Astrocyte (in vitro differentiated cells and primary cell): Measurements from ENCODE around the gene SLC35F1. TPM values are rescaled to one million over a fixed set of nuclear protein-coding genes. Genes with fewer than 3 reads are reported as not detected.
A peak's percentile ranks its signal among the peaks of the same experiment; 100 is the strongest.

ENCODE experiments used
- DNase-seq: peaks from one replicate; pipeline ENCODE4 v3.0.0-alpha.2; 2010; ENCODE audit warnings: low read depth
- FAIRE-seq: peaks from 2 replicates; lab custom pipeline; 2011; peaks lifted over from hg19 to GRCh38; lab: Jason Lieb, UNC
- H2AFZ ChIP-seq: 2 replicates; pipeline ENCODE4 v1.6.0; 2012; ENCODE audit warnings: low read depth, low read length, inconsistent platforms
- H3K27ac ChIP-seq: 2 replicates; pipeline ENCODE4 v1.5.1; 2011; ENCODE audit warnings: low read depth, low read length, inconsistent platforms
- H3K27me3 ChIP-seq: 2 replicates; pipeline ENCODE4 v1.6.0; 2011; ENCODE audit warnings: low read length, inconsistent platforms; ENCODE audit not compliant: insufficient read depth
- H3K36me3 ChIP-seq: 2 replicates; pipeline ENCODE4 v1.5.1; 2011; ENCODE audit warnings: low read length, inconsistent platforms; ENCODE audit not compliant: insufficient read depth
- H3K4me1 ChIP-seq: 2 replicates; pipeline ENCODE4 v1.5.1; 2011; ENCODE audit warnings: low read length, inconsistent platforms; ENCODE audit not compliant: insufficient read depth
- H3K4me2 ChIP-seq: 2 replicates; pipeline ENCODE4 v1.6.0; 2012; ENCODE audit warnings: low read length, inconsistent platforms
- H3K4me3 ChIP-seq: 2 replicates; pipeline ENCODE4 v1.5.1; 2011; ENCODE audit warnings: low read depth, mild to moderate bottlenecking, low read length, inconsistent platforms; ENCODE audit not compliant: insufficient read depth
- H3K79me2 ChIP-seq: 2 replicates; pipeline ENCODE4 v1.6.0; 2012; ENCODE audit warnings: mild to moderate bottlenecking, low read length, inconsistent platforms; ENCODE audit not compliant: insufficient read depth
- H3K9ac ChIP-seq: 2 replicates; pipeline ENCODE4 v1.6.0; 2012; ENCODE audit warnings: mild to moderate bottlenecking, low read length, inconsistent platforms
- H3K9me3 ChIP-seq: 2 replicates; pipeline ENCODE4 v1.5.1; 2012; ENCODE audit warnings: low read depth, mild to moderate bottlenecking, low read length, inconsistent platforms; ENCODE audit not compliant: insufficient read depth
- H4K20me1 ChIP-seq: 2 replicates; pipeline ENCODE4 v1.6.0; 2012; ENCODE audit warnings: low read length, inconsistent platforms; ENCODE audit not compliant: insufficient read depth
- H3K27ac Mint-ChIP-seq: one replicate; pipeline ENCODE4 v1.8.0; 2021; ENCODE audit warnings: mild to moderate bottlenecking, mixed read lengths; ENCODE audit not compliant: unreplicated experiment
- H3K27me3 Mint-ChIP-seq: one replicate; pipeline ENCODE4 v1.8.0; 2021; ENCODE audit warnings: low read depth, mixed read lengths; ENCODE audit not compliant: unreplicated experiment
- H3K36me3 Mint-ChIP-seq: one replicate; pipeline ENCODE4 v1.8.0; 2021; ENCODE audit warnings: low read depth, mixed read lengths; ENCODE audit not compliant: unreplicated experiment
- H3K4me1 Mint-ChIP-seq: one replicate; pipeline ENCODE4 v1.8.0; 2021; ENCODE audit warnings: low read depth, mixed read lengths; ENCODE audit not compliant: unreplicated experiment
- H3K4me3 Mint-ChIP-seq: one replicate; pipeline ENCODE4 v1.8.0; 2021; ENCODE audit warnings: mild to moderate bottlenecking, moderate library complexity, mixed read lengths; ENCODE audit not compliant: unreplicated experiment
- H3K9me3 Mint-ChIP-seq: one replicate; pipeline ENCODE4 v1.8.0; 2021; ENCODE audit warnings: mild to moderate bottlenecking, mixed read lengths; ENCODE audit not compliant: unreplicated experiment
- CTCF ChIP-seq: IDR thresholded peaks from 2 replicates; pipeline ENCODE4 v1.5.1; 2011; ENCODE audit warnings: low read depth, mild to moderate bottlenecking, inconsistent platforms, low read length, moderate library complexity; ENCODE audit not compliant: insufficient read depth
- EZH2 ChIP-seq: IDR thresholded peaks from 2 replicates; pipeline ENCODE4 v1.6.1; 2012; ENCODE audit warnings: mild to moderate bottlenecking, low read length, inconsistent platforms; ENCODE audit not compliant: insufficient read depth
- total RNA-seq: library from RNA; stranded (reverse); gene quantifications from 2 replicates; pipeline ENCODE4 v1.2.1, GENCODE V29; 2021

Gene SLC35F1
- total RNA-seq, 1 donor from 2014 or later, result 1.0 TPM

DNA sequence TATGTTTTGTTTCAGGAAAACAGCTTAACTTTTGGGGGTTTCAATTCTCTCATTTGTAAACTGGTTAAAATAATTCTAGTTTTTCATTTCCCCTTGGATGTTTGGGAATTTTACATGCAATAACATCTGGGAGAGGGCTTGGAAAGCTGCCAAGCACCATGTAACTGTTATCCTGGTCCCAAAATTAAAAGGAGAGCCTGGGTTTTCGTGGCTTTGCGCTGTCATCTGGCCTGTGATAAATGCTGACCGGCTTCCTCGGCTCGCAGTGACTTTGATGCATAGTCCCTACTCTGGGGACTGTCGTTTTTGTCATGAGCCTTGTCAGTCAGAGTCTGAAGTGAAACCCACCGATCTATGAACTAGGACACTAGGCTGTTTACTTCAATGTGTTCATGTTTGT, 12.2 kb downstream of the SLC35F1 start:
- Mint-ChIP-seq H3K9me3 (no peaks in the 10 kb centered on the region), H3K27ac (no peak overlapping the region), H3K4me3 (no peak overlapping the region), H3K4me1 (no peaks in the 10 kb centered on the region), H3K36me3 (no peaks in the 10 kb centered on the region), H3K27me3 (no peaks in the 10 kb centered on the region)
- H2AFZ ChIP-seq, result no peak overlapping the region
- H3K4me1 ChIP-seq, result peaks cover 10% of the 10 kb centered on the region
- peaks cover 4% of the 10 kb centered on the region for H3K27me3 ChIP-seq
- no peaks in the 10 kb centered on the region for H3K79me2 ChIP-seq
- H3K9ac ChIP-seq, result no peak overlapping the region
- DNase-seq (no peak), FAIRE-seq (no peak)
- no peaks in the 10 kb centered on the region for H3K36me3 ChIP-seq
- no peak overlapping the region for H3K4me3 ChIP-seq
- no peaks in the 10 kb centered on the region for H3K9me3 ChIP-seq
- H3K27ac ChIP-seq, result no peak overlapping the region
- H3K4me2 ChIP-seq, result no peak overlapping the region
- H4K20me1 ChIP-seq, result no peaks in the 10 kb centered on the region
- TF ChIP-seq CTCF (no peak), EZH2 (no peak)

- Histone ChIP-seq H4K20me1 (no peaks in the 10 kb centered on the region), H3K4me3 (peak overlapping the region; percentile 58), H3K36me3 (no peaks in the 10 kb centered on the region), H3K9me3 (no peaks in the 10 kb centered on the region), H2AFZ (peak overlapping the region; percentile 91), H3K27ac (no peak overlapping the region), H3K9ac (peak overlapping the region; percentile 41), H3K79me2 (no peaks in the 10 kb centered on the region), H3K27me3 (peaks cover 4% of the 10 kb centered on the region), H3K4me1 (peaks cover 10% of the 10 kb centered on the region), H3K4me2 (peak overlapping the region; percentile 90)
- H3K4me3 Mint-ChIP-seq, result no peak overlapping the region
- TF ChIP-seq EZH2 (no peak), CTCF (no peak)
- H3K9me3 Mint-ChIP-seq, result no peaks in the 10 kb centered on the region
- H3K27me3 Mint-ChIP-seq, result no peaks in the 10 kb centered on the region
- no peaks in the 10 kb centered on the region for H3K4me1 Mint-ChIP-seq
- FAIRE-seq (no peak), DNase-seq (no peak)
- H3K36me3 Mint-ChIP-seq, result no peaks in the 10 kb centered on the region
- no peak overlapping the region for H3K27ac Mint-ChIP-seq
Measured at GRCh38 chr6:117919775-117920729, 13.0 kb downstream of the SLC35F1 start.

- Mint-ChIP-seq H3K27ac (no peak overlapping the region), H3K27me3 (no peaks in the 10 kb centered on the region), H3K9me3 (peaks cover 8% of the 10 kb centered on the region), H3K4me1 (no peaks in the 10 kb centered on the region), H3K36me3 (peaks cover 2% of the 10 kb centered on the region), H3K4me3 (no peak overlapping the region)
- Histone ChIP-seq H3K4me2 (no peak overlapping the region), H3K79me2 (no peaks in the 10 kb centered on the region), H3K9ac (no peak overlapping the region), H3K27ac (no peak overlapping the region), H3K4me3 (no peak overlapping the region), H3K27me3 (peaks cover 2% of the 10 kb centered on the region), H2AFZ (no peak overlapping the region), H3K36me3 (no peaks in the 10 kb centered on the region), H4K20me1 (no peaks in the 10 kb centered on the region), H3K4me1 (peaks cover 8% of the 10 kb centered on the region), H3K9me3 (peaks cover 3% of the 10 kb centered on the region)
- FAIRE-seq, result no peak
- no peak for DNase-seq
- TF ChIP-seq CTCF (no peak), EZH2 (no peak)
Measured at GRCh38 chr6:117924690-117925089, 17.6 kb downstream of the SLC35F1 start.
